H1 (cell line): ENCODE measurements around the gene TTC24. TPM values are rescaled to one million over a fixed set of nuclear protein-coding genes. Genes with fewer than 3 reads are reported as not detected.

ENCODE experiments used
- CTCF ChIA-PET: fragments of 300-600 bp; sonication (Branson Sonifier 250); formaldehyde crosslinking; loops from one replicate; lab custom pipeline; 2021; ENCODE audit not compliant: partially characterized antibody; lab: Charles Lee
- POLR2A ChIA-PET: fragments of 300-600 bp; sonication (Branson Sonifier 250); formaldehyde crosslinking; loops from one replicate; lab custom pipeline; 2021; ENCODE audit warnings: inconsistent platforms; ENCODE audit not compliant: partially characterized antibody; lab: Charles Lee
- DNase-seq, 2 experiments: peaks; one replicate each; pipeline versions ENCODE4 v3.0.0 to v3.0.0-alpha.2; 2010 to 2022; ENCODE audit warnings: low spot score in 2 of 2, low read depth in 1 of 2, mixed read lengths in 1 of 2
- FAIRE-seq: peaks from 2 replicates; lab custom pipeline; 2011; peaks lifted over from hg19 to GRCh38; lab: Jason Lieb, UNC
- H2AFZ ChIP-seq: 2 replicates; pipeline ENCODE4 v1.8.1; 2012; ENCODE audit warnings: low read length, inconsistent platforms
- H2AK5ac ChIP-seq: 2 replicates; pipeline ENCODE4 v1.6.1; 2013; ENCODE audit warnings: low read depth, low read length
- H2BK120ac ChIP-seq: replicated peaks from 2 replicates; pipeline ENCODE3; 2013; ENCODE audit warnings: low read depth, low read length, inconsistent platforms
- H2BK12ac ChIP-seq: 2 replicates; pipeline ENCODE4 v1.6.1; 2013; ENCODE audit warnings: low read depth, low read length
- H2BK15ac ChIP-seq: 2 replicates; pipeline ENCODE4 v1.6.1; 2013; ENCODE audit warnings: low read length
- H2BK20ac ChIP-seq: 2 replicates; pipeline ENCODE4 v1.6.1; 2013; ENCODE audit warnings: low read length
- H2BK5ac ChIP-seq: 2 replicates; pipeline ENCODE4 v1.6.1; 2013; ENCODE audit warnings: low read depth, low read length
- H3K14ac ChIP-seq: 2 replicates; pipeline ENCODE4 v1.6.1; 2013; ENCODE audit warnings: inconsistent platforms; ENCODE audit not compliant: insufficient read length
- H3K18ac ChIP-seq: 2 replicates; pipeline ENCODE4 v1.6.1; 2013; ENCODE audit warnings: low read length; ENCODE audit errors: extremely low read depth
- H3K23ac ChIP-seq: 2 replicates; pipeline ENCODE4 v1.6.1; 2013; ENCODE audit warnings: inconsistent platforms; ENCODE audit not compliant: insufficient read length
- H3K23me2 ChIP-seq: 2 replicates; pipeline ENCODE4 v1.6.1; 2013; ENCODE audit warnings: low read depth, low read length
- H3K27ac ChIP-seq: 2 replicates; pipeline ENCODE4 v1.6.1; 2011; ENCODE audit warnings: low read depth, low read length, inconsistent platforms
- H3K27me3 ChIP-seq, 4 experiments: replicated peaks in 1 of 4; 1 replicate in 1 of 4; 2 replicates in 3 of 4; pipeline versions ENCODE4 v1.6.1 to v1.8.1; 2011 to 2013; ENCODE audit warnings: low read length in 3 of 4, mild to moderate bottlenecking in 3 of 4, inconsistent platforms in 2 of 4, mixed read lengths in 2 of 4, moderate library complexity in 1 of 4; ENCODE audit not compliant: control insufficient read depth in 3 of 4, insufficient read depth in 3 of 4; ENCODE audit errors: extremely low read depth in 1 of 4
- H3K36me3 ChIP-seq, 4 experiments: 2 replicates each; pipeline versions ENCODE4 v1.6.1 to v1.8.1; 2011 to 2013; ENCODE audit warnings: mild to moderate bottlenecking in 4 of 4, low read length in 3 of 4, moderate library complexity in 2 of 4, control low read depth in 1 of 4, inconsistent platforms in 1 of 4; ENCODE audit not compliant: insufficient read depth in 4 of 4, control insufficient read depth in 2 of 4
- H3K4ac ChIP-seq: replicated peaks from 2 replicates; pipeline ENCODE3; 2013; ENCODE audit warnings: low read length, low read depth, mixed read lengths, inconsistent platforms; ENCODE audit not compliant: insufficient read length
- H3K4me1 ChIP-seq, 4 experiments: replicated peaks in 1 of 4; 1 replicate in 1 of 4; 2 replicates in 3 of 4; pipeline versions ENCODE4 v1.6.1 to v1.8.1; 2011 to 2013; ENCODE audit warnings: low read length in 3 of 4, inconsistent platforms in 2 of 4, mixed read lengths in 1 of 4; ENCODE audit not compliant: insufficient read depth in 4 of 4, control insufficient read depth in 3 of 4
- H3K4me2 ChIP-seq, 2 experiments: 2 replicates each; pipeline versions ENCODE4 v1.6.1 to v1.8.1; 2011 to 2013; ENCODE audit warnings: low read depth in 2 of 2, low read length in 2 of 2, control low read depth in 1 of 2, inconsistent platforms in 1 of 2, mild to moderate bottlenecking in 1 of 2; ENCODE audit not compliant: insufficient read depth in 1 of 2
- H3K4me3 ChIP-seq, 4 experiments: fragments of 200-600, 300-600 bp in 1 of 4; sonication (generic), shearing (Covaris generic), sonication (Bioruptor Twin) in 1 of 4; 2 replicates each; pipeline versions ENCODE4 v1.5.1 to v1.8.1; 2011 to 2016; ENCODE audit warnings: low read length in 4 of 4, low read depth in 3 of 4, control low read depth in 2 of 4, inconsistent platforms in 2 of 4, mild to moderate bottlenecking in 2 of 4, mixed read lengths in 1 of 4, moderate library complexity in 1 of 4; ENCODE audit not compliant: insufficient read depth in 2 of 4; ENCODE audit errors: extremely low read depth in 1 of 4
- H3K56ac ChIP-seq: replicated peaks from 2 replicates; pipeline ENCODE3; 2013; ENCODE audit warnings: low read depth, mild to moderate bottlenecking, mixed read lengths, low read length, inconsistent platforms; ENCODE audit not compliant: insufficient read length
- H3K79me1 ChIP-seq: 2 replicates; pipeline ENCODE4 v1.6.1; 2013; ENCODE audit warnings: low read depth, low read length, control low read depth
- H3K79me2 ChIP-seq, 2 experiments: 2 replicates each; pipeline versions ENCODE4 v1.6.1 to v1.8.1; 2012 to 2013; ENCODE audit warnings: low read length in 2 of 2, mild to moderate bottlenecking in 2 of 2, inconsistent platforms in 1 of 2; ENCODE audit not compliant: insufficient read depth in 2 of 2, control insufficient read depth in 1 of 2
- H3K9ac ChIP-seq, 4 experiments: replicated peaks in 1 of 4; 1 replicate in 1 of 4; 2 replicates in 3 of 4; pipeline versions ENCODE4 v1.6.1 to v1.8.1; 2011 to 2013; ENCODE audit warnings: low read depth in 3 of 4, low read length in 3 of 4, control low read depth in 2 of 4, mild to moderate bottlenecking in 2 of 4, moderate library complexity in 2 of 4, inconsistent platforms in 1 of 4; ENCODE audit errors: extremely low read depth in 1 of 4
- H3K9me3 ChIP-seq, 2 experiments: 2 replicates each; pipeline versions ENCODE4 v1.6.1 to v1.8.1; 2012 to 2013; ENCODE audit warnings: mild to moderate bottlenecking in 2 of 2, moderate library complexity in 2 of 2, control low read depth in 1 of 2, inconsistent platforms in 1 of 2, low read depth in 1 of 2, low read length in 1 of 2, mixed read lengths in 1 of 2; ENCODE audit not compliant: insufficient read depth in 2 of 2
- H4K20me1 ChIP-seq, 2 experiments: replicated peaks in 1 of 2; 2 replicates each; pipeline versions ENCODE3 to v1.8.1; 2011 to 2013; ENCODE audit warnings: inconsistent platforms in 2 of 2, low read length in 2 of 2, mild to moderate bottlenecking in 1 of 2; ENCODE audit not compliant: insufficient read depth in 2 of 2, control insufficient read depth in 1 of 2
- H4K5ac ChIP-seq: 2 replicates; pipeline ENCODE4 v1.6.1; 2013; ENCODE audit warnings: low read length, low read depth, mixed read lengths, inconsistent platforms; ENCODE audit not compliant: insufficient read length
- H4K8ac ChIP-seq: 2 replicates; pipeline ENCODE4 v1.8.0; 2013; ENCODE audit warnings: mild to moderate bottlenecking, moderate library complexity, low read length, inconsistent platforms; ENCODE audit not compliant: insufficient read depth; ENCODE audit errors: extremely low read depth
- H4K91ac ChIP-seq: replicated peaks from 2 replicates; pipeline ENCODE3; 2013; ENCODE audit warnings: low read length, mixed read lengths, inconsistent platforms; ENCODE audit not compliant: insufficient read length
- ASH2L ChIP-seq: fragments of 200-600, 300-600 bp; sonication (generic); IDR thresholded peaks from one replicate; pipeline ENCODE4 v1.7.1; 2017; ENCODE audit warnings: low read length
- CBX8 ChIP-seq: fragments of 300-800, 300-1000 bp; sonication (generic); IDR thresholded peaks from 2 replicates; pipeline ENCODE4 v1.7.1; 2016; ENCODE audit warnings: low read depth, low read length, borderline replicate concordance
- CTBP2 ChIP-seq: IDR thresholded peaks from 2 replicates; pipeline ENCODE4 v1.7.0; 2011; ENCODE audit warnings: borderline replicate concordance, mild to moderate bottlenecking, moderate library complexity, mixed read lengths, low read length; ENCODE audit not compliant: insufficient read depth, insufficient read length
- GTF2F1 ChIP-seq: IDR thresholded peaks from 2 replicates; pipeline ENCODE4 v1.6.1; 2012; ENCODE audit warnings: low read depth, low read length, improper control_type of control experiment, borderline replicate concordance
- HDAC2 ChIP-seq, 2 experiments: fragments of 300-600 bp in 1 of 2; sonication (generic) in 1 of 2; IDR thresholded peaks; 2 replicates each; pipeline ENCODE4 v1.6.1; 2011 to 2012; ENCODE audit warnings: low read depth in 2 of 2, low read length in 2 of 2, mild to moderate bottlenecking in 2 of 2, moderate library complexity in 2 of 2, borderline replicate concordance in 1 of 2, inconsistent platforms in 1 of 2
- KDM5A ChIP-seq: fragments of 200-600 bp; IDR thresholded peaks from 2 replicates; pipeline ENCODE4 v1.7.1; 2012; ENCODE audit warnings: mild to moderate bottlenecking, low read length, inconsistent platforms, mixed read lengths
- SIN3A ChIP-seq, 2 experiments: IDR thresholded peaks in 1 of 2; conservative IDR thresholded peaks in 1 of 2; 2 replicates each; pipeline ENCODE4 v1.6.1; 2011 to 2012; ENCODE audit warnings: low read length in 2 of 2, improper control_type of control experiment in 1 of 2, low read depth in 1 of 2, mild to moderate bottlenecking in 1 of 2
- SP2 ChIP-seq: IDR thresholded peaks from 2 replicates; pipeline ENCODE4 v1.6.1; 2012; ENCODE audit warnings: mild to moderate bottlenecking, low read length, inconsistent platforms
- SRF ChIP-seq: IDR thresholded peaks from 2 replicates; pipeline ENCODE4 v1.6.1; 2011; ENCODE audit warnings: mild to moderate bottlenecking, low read depth, low read length, moderate library complexity
- TAF1 ChIP-seq: IDR thresholded peaks from 2 replicates; pipeline ENCODE4 v1.6.1; 2011; ENCODE audit warnings: mild to moderate bottlenecking, low read depth, low read length
- TAF7 ChIP-seq: optimal IDR thresholded peaks from 2 replicates; pipeline ENCODE3; 2011; ENCODE audit warnings: low read depth, mild to moderate bottlenecking, inconsistent platforms, low read length, moderate library complexity, borderline replicate concordance
- YY1 ChIP-seq: IDR thresholded peaks from 2 replicates; pipeline ENCODE4 v1.6.1; 2011; ENCODE audit warnings: low read depth, mild to moderate bottlenecking, low read length
- WGBS, 2 experiments: shearing (Covaris generic) in 1 of 2; methylation state at CpG; one replicate each; pipeline versions ENCODE4 v1.1.6 to v1.1.7; 2013 to 2015; ENCODE audit warnings: low lambda C conversion rate in 2 of 2, mixed read lengths in 2 of 2, inconsistent platforms in 1 of 2, low coverage in 1 of 2, missing lambda C conversion rate in 1 of 2; ENCODE audit not compliant: insufficient replicate concordance in 2 of 2, insufficient coverage in 1 of 2, insufficient read length in 1 of 2; ENCODE audit errors: extremely low coverage in 1 of 2, missing lambda C conversion rate in 1 of 2; 5-methylcytosine and 5-hydroxymethylcytosine counted together
- polyA plus RNA-seq, 7 experiments: library from polyadenylated mRNA; depleted of rRNA in 3 of 7; stranded (reverse) in 5 of 7; unstranded in 2 of 7; fragments of >200 nt in 5 of 7; fragments of 200-250 nt in 2 of 7; gene quantifications; 1 replicate in 5 of 7; 2 replicates in 1 of 7; 4 replicates in 1 of 7; pipeline versions ENCODE4 v1.2.1 to v1.2.3, GENCODE V29; 2011 to 2013; ENCODE audit warnings: missing spikeins in 2 of 7, mixed read lengths in 2 of 7
- total RNA-seq: library from RNA; stranded (reverse); fragmentation: NEBNext Ultra II Directional; extraction: Animal tissue kit (Norgen Biotek cat#: 25700); gene quantifications from 2 replicates; pipeline ENCODE4 v1.2.1, GENCODE V29; 2021

The TTC24 gene
- total and polyA plus RNA-seq, 2 of the 8 experiments (the other 6 are each of a cell fraction or from before 2014, with no cell fraction given): 0.08 TPM; not detected in 1

DNA sequence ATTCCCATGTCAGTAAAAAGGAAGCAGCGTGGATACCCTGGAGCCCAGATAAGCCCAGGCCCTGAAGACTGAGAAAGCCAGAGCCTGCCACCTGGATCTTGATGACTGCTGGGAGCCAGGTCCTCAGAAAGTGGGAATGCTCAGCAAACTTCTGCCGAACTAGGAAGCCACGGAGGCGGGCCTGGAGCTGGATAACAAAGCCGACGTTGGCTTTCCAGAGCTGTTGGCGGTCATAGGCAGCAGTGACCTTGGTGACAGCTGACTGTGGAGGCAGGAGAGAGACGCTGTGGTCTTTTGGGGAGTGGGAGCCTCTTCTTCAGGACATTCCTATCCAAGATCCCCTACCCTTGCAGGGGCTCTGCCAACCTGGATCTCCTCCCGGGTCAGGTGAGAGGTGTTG is 31.5 kb upstream of the TTC24 start:
- Histone ChIP-seq H3K9ac (no peak overlapping the region), H3K23ac (no peak overlapping the region)
- CTCF ChIA-PET: interaction anchor here (0.6 to 6.8 kb wide), 7 partner anchors 13 to 102 kb away, joined by 3 to 33 read pairs (median 3); no protein-coding TSS in a partner anchor

More for the DNA sequence above, 31.5 kb upstream of the TTC24 start:
- H4K91ac ChIP-seq: no peak overlapping the region
- no peak overlapping the region for H3K56ac ChIP-seq
- H4K5ac ChIP-seq: no peak overlapping the region
- H3K27ac ChIP-seq: no peak overlapping the region
- no peak overlapping the region for H3K4me3 ChIP-seq
- H2BK15ac ChIP-seq: no peak overlapping the region
- peaks cover 0 to 8% of the 10 kb centered on the region in 2 experiments for H4K20me1 ChIP-seq
- no peak overlapping the region for H2AK5ac ChIP-seq
- no peaks in the 10 kb centered on the region for H3K9me3 ChIP-seq
- H3K4me2 ChIP-seq: no peak overlapping the region
- no peak overlapping the region for H2BK12ac ChIP-seq
- no peak overlapping the region for H2BK5ac ChIP-seq
- no peak overlapping the region for H2AFZ ChIP-seq
- no peaks in the 10 kb centered on the region for H3K27me3 ChIP-seq
- no peaks in the 10 kb centered on the region for H3K79me1 ChIP-seq
- 91% methylated on average over 9 of the region's 9 CpGs; no CpG with 5 or more reads in 1 of the 2 experiments for WGBS, 2 experiments
- TF ChIP-seq KDM5A (no peak), CTBP2 (no peak), YY1 (no peak), GTF2F1 (no peak), CBX8 (no peak), TAF7 (no peak), ASH2L (no peak), HDAC2 (IDR thresholded peaks at IDR 0.05; ENCODE audit: borderline replicate concordance in 1 of 2, low read depth in 2 of 2, low read length in 2 of 2) (no peak), SIN3A (conservative IDR thresholded peaks at IDR 0.05 in 1 of 2, IDR thresholded peaks at IDR 0.05 in 1 of 2; ENCODE audit: low read depth in 1 of 2, low read length in 2 of 2) (no peak), SRF (no peak), TAF1 (no peak), SP2 (no peak)
- TF ChIP-seq, all 59 proteins: peak for 0
- DNase-seq (no peak), FAIRE-seq (no peak)
- H4K8ac ChIP-seq: no peak overlapping the region
- no peak overlapping the region for H2BK20ac ChIP-seq
- POLR2A ChIA-PET: interaction anchor here (0.6 to 1.3 kb wide), 2 partner anchors 11 to 44 kb away, joined by 3 read pairs; no protein-coding TSS in a partner anchor
- no peak overlapping the region for H3K18ac ChIP-seq
- no peak overlapping the region for H3K4ac ChIP-seq
- H3K14ac ChIP-seq: no peak overlapping the region
- no peaks in the 10 kb centered on the region for H3K79me2 ChIP-seq
- H3K36me3 ChIP-seq: peaks cover 3 to 24% (median 14%) of the 10 kb centered on the region in 4 experiments; a peak in 7 of 8 replicates
- no peak overlapping the region for H2BK120ac ChIP-seq
- H3K4me1 ChIP-seq: no peaks in the 10 kb centered on the region
- H3K23me2 ChIP-seq: no peaks in the 10 kb centered on the region
